K562 (cell line): ENCODE measurements around the gene GRIN2D. TPM values are rescaled to one million over a fixed set of nuclear protein-coding genes. Genes with fewer than 3 reads are reported as not detected.
A peak's percentile ranks its signal among the peaks of the same experiment; 100 is the strongest.

ENCODE experiments used
- FOXJ2 ChIP-seq: fragments of 200-800 bp; sonication (Bioruptor generic); IDR thresholded peaks from 2 replicates; pipeline ENCODE4 v1.6.1; 2016; ENCODE audit warnings: missing genetic modification characterization, missing compliant biosample characterization
- polyA plus RNA-seq, 8 experiments: library from polyadenylated mRNA; depleted of rRNA in 4 of 8; stranded (reverse) in 5 of 8; unstranded in 3 of 8; fragments of >200 nt; fragmentation: Nextera tagmentation in 2 of 8; fragmentation: Illumina TruSeq in 1 of 8; extraction: Ambion mirVana in 2 of 8; extraction: Trizol in 1 of 8; gene quantifications; 2 replicates each; pipeline versions ENCODE4 v1.2.1 to v1.2.3, GENCODE V29; 2011 to 2014; ENCODE audit warnings: inconsistent platforms in 1 of 8, missing spikeins in 1 of 8
- total RNA-seq, 7 experiments: library from RNA; depleted of rRNA in 6 of 7; stranded (reverse); fragments of >200 nt in 6 of 7; fragmentation: Illumina TruSeq in 2 of 7; extraction: Trizol in 2 of 7; gene quantifications; 2 replicates each; pipeline versions ENCODE4 v1.2.1 to v1.2.3, GENCODE V29; 2011 to 2021; ENCODE audit warnings: low replicate concordance in 1 of 7
- TF ChIP-seq, protein P1 (sequence below): fragments of 450-650 bp; IDR thresholded peaks from 2 replicates; pipeline ENCODE4 v1.6.1; 2016; ENCODE audit warnings: low read depth

GRIN2D gene
- total and polyA plus RNA-seq, 9 of the 15 experiments (the other 6 are each of a cell fraction or from before 2014, with no cell fraction given): 0.32 to 31.5 (median 1.8) TPM

DNA sequence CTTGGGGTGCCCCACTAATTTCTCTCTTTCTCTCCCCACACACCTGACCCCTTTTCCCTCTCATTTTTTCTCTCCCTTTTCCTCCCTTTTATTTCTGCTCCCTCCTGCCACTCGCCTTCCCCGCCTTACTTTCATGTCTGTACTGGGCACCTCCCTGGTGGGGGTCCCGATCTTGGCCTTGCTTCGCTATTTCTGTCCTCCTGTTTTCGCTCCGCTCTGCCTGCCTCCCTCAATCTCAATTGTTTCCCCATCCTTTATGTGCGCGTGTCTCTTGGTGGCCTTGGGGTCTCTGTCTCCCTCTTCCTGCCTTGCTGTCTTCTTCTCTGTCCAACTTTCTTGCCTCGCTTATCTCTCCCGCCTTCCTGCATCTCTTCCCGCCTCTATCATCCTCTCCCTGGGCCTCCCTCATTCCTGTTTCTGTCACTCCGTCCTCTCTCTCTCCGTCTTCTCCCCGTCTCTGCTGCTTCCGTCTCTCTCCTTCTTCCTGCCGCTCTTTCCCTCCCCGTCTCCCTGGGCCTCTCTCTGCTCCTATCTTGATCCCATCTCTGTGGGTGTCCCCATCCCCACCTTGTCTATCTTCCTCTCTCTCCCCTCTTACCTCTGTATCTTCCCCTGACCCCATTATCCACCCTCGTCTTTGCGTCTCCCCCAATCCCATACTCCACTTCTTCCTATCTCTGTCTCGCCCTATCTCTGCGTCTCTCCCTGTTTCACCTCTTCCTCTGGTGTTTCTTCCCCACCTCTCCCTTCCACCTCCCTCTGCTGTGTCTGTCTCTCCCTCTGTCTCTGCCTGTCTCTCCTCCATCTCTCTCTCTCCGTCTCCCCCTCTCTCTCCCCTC, 4.0 kb downstream of the GRIN2D start (continued):
- TF ChIP-seq, protein P1, sequence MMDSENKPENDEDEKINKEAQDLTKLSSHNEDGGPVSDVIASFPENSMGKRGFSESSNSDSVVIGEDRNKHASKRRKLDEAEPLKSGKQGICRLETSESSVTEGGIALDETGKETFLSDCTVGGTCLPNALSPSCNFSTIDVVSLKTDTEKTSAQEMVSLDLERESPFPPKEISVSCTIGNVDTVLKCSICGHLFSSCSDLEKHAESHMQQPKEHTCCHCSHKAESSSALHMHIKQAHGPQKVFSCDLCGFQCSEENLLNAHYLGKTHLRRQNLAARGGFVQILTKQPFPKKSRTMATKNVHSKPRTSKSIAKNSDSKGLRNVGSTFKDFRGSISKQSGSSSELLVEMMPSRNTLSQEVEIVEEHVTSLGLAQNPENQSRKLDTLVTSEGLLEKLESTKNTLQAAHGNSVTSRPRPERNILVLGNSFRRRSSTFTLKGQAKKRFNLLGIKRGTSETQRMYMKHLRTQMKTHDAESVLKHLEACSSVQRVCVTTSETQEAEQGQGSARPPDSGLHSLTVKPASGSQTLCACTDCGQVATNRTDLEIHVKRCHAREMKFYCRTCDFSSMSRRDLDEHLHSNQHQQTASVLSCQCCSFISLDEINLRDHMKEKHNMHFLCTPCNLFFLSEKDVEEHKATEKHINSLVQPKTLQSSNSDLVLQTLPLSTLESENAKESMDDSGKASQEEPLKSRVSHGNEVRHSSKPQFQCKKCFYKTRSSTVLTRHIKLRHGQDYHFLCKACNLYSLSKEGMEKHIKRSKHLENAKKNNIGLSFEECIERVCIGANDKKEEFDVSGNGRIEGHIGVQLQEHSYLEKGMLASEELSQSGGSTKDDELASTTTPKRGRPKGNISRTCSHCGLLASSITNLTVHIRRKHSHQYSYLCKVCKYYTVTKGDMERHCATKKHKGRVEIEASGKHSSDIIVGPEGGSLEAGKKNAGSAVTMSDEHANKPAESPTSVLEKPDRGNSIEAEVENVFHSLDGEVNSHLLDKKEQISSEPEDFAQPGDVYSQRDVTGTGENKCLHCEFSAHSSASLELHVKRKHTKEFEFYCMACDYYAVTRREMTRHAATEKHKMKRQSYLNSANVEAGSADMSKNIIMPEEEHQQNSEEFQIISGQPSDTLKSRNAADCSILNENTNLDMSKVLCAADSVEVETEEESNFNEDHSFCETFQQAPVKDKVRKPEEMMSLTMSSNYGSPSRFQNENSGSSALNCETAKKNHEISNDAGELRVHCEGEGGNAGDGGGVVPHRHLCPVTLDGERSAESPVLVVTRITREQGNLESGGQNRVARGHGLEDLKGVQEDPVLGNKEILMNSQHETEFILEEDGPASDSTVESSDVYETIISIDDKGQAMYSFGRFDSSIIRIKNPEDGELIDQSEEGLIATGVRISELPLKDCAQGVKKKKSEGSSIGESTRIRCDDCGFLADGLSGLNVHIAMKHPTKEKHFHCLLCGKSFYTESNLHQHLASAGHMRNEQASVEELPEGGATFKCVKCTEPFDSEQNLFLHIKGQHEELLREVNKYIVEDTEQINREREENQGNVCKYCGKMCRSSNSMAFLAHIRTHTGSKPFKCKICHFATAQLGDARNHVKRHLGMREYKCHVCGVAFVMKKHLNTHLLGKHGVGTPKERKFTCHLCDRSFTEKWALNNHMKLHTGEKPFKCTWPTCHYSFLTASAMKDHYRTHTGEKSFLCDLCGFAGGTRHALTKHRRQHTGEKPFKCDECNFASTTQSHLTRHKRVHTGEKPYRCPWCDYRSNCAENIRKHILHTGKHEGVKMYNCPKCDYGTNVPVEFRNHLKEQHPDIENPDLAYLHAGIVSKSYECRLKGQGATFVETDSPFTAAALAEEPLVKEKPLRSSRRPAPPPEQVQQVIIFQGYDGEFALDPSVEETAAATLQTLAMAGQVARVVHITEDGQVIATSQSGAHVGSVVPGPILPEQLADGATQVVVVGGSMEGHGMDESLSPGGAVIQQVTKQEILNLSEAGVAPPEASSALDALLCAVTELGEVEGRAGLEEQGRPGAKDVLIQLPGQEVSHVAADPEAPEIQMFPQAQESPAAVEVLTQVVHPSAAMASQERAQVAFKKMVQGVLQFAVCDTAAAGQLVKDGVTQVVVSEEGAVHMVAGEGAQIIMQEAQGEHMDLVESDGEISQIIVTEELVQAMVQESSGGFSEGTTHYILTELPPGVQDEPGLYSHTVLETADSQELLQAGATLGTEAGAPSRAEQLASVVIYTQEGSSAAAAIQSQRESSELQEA: peak; percentile 61; the same call in 1 of the 2 replicates
- TF ChIP-seq FOXJ2 (tag): no peak
